HG03469 (cell line): ENCODE results near the gene PCNX4.
A peak's percentile ranks its signal among the peaks of the same experiment; 100 is the strongest.

Experiments
- ATAC-seq: cut with Tn5 transposase; IDR thresholded peaks from one replicate; pipeline ENCODE4 v1.9.1; 2021; ENCODE audit warnings: mild to moderate bottlenecking, moderate library complexity, moderate number of reproducible peaks; ENCODE audit not compliant: unreplicated experiment

Gene PCNX4

GRCh38 chr14:60204104-60204842 is 112.5 kb downstream of the PCNX4 start:
- ATAC-seq, result peak; percentile 74

DNA sequence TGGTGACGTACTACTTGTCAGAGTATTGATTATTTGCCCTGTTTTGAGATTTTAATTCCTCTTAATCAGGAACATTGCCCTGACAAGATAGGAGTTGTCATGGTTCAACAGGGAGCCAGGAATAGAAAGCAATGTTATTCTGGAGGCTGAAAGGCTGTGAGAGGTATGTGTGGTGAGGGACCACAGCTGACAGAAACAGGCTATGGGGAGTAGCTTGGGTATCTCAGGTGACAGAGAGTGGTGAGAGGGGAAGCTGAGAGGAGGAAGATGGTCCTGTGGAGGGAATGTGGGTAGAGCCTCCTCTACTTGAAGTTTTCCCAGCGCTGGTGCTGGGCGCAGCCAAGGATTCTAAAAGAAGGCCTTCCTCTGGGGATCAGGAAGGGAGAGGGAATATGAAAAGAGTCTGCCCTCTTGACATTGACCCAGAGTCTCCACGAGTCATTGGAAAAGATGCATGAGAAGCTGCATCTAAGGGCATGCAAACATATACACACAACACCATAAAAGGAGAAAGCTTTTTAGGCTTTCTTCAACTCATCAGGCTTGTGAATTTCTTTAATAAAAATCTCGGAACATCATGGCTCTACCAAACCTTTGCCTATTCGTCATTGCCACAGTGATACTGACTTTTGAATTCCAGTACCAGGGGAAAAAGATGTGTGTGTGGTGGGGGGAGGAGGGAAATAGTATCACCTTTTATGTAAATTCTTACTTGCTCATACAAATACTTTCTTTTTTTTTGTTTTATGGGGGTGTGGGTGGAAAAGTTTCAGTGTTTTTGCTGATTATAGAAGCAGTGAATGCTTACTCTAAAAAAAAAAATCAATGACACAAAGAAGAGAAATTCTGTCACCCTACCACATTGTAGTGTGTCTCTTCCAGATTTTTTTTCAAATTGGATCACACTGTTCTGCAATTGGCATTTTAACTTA is 113.4 kb downstream of the PCNX4 start:
- ATAC-seq, result peak; percentile 35

DNA sequence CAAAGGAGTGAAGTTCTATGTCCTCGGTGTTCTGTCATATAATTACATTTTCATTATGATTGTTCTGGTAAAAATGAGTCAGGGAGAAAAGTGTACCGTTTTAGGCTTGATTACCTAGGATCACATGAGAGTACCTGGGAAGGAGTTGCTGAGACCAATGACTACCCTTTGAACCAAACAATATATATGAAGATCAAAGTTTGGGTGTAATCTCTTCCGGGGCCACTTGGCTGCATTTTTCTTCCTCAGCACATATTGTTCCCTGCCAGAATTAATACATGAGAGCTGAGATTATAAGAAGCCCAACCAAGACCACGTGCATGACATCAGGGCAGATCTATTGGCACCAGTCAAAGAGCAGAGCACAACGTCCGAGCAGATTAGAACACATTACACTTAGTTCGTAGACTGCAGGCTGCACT is 114.5 kb downstream of the PCNX4 start:
- ATAC-seq, result no peak

DNA sequence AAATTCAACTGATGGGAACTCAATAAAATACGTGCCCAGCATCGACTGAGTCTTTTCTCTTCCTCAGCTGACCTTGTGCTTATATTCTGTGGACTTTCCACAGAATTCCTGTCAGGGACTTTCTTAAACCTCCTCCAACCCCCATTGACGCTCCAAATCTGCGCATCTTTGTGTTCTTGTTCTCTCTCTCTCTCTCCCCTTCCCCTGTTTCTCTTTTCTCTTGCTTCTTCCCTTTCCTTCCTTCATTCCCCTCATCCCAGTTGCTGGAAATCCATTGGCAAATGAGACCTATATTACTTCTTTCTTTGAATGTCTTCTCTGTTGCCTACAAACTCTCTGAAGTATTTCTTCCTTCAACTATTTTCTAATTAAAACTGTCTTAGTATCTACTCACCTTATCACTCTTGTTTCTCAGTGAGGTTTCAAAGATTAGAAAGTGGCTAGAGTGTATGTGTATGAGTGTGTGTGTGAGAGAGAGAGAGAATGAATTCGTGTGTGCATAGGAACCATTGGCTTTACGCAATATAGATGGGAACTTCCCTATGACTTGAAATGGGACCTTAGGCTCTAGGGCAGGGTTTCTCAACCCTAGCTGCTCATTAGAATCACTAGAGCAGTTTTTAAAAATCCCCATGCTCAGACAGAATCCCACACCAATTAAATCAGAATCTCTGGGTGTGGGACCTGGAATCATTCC is 115.3 kb downstream of the PCNX4 start:
- no peak for ATAC-seq

GRCh38 chr14:60210703-60211102 is 119.0 kb downstream of the PCNX4 start:
- no peak for ATAC-seq

DNA sequence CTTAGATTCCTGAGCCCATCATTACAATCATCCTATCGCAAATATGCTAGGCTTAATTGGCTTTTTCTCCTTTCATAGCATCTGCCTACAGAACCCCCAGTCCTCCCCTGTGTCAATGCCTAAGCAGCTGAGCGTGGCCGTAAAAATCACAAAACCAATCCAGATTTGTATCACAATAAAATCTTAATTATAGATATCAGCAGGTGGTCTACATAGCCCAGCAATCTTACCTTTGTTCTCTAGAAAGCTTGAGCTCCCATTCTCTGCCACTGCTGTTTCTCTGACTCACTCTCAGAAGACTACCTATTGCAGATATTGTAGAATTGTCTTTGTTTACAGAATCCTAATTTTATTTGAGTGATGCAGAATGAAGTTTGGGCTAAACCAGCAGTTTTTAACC is 119.4 kb downstream of the PCNX4 start:
- ATAC-seq, result no peak

- peak; percentile 91 for ATAC-seq
Measured at GRCh38 chr14:60212503-60213371, 121.0 kb downstream of the PCNX4 start.

- no peak for ATAC-seq
Measured at GRCh38 chr14:60214003-60214402, 122.3 kb downstream of the PCNX4 start.

- ATAC-seq, result no peak
Measured at GRCh38 chr14:60214415-60215126, 122.8 kb downstream of the PCNX4 start.

DNA sequence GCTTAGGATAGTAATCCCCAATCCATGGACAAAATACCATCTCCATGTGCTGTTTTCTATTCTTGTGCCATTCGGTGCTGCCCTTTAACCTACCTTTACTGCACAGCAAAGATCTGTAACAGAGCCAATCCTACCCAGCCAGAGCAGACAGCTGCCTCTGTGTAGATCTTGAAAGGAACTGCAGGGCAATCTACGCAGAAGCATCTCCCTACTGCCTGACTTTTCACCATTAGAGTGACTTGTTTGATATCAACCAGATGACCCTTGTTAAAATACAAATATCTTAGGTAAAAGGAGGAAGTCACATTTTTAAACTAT is 123.4 kb downstream of the PCNX4 start:
- ATAC-seq, result no peak

DNA sequence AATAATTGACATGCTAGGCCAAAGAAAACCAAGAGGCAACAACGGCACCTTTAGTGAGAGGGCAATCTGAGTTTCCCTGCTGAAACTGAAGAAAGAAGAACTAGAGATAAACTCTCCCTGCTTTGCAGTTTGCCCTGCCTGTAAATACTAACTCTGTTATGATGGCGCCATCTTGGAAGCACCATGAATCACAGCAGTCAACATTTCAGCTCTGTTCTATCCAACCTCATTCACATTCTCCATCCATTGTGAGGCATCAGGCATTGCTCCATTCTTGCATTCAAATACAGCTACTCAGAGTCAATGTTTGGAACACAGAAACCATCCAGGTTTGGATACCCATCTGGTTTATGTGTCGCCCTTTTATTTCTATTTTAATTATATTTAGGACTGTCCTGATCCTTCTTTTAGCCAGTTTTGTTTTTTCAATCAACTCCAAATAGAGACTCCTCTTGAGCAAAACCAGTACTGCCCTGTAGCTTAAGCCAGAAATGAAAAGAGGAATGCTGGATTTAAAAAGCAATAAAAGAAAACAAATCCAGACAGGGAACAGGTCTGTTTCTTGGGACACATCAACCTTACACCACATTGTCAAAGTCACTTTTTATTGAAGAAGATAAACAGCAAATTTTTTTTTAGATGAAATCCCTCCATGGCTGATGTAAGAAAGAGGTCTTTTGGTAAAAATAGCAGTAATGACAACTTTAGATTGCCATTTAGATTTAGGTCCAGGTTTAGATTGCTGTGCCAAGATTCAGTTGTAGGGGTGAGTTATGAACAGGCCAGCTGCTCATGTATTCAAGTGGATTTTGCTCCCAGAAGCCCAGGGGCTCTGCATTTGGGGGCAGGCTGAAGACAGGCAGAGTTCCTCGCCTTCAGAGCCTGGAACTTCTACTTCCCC is 124.0 kb downstream of the PCNX4 start:
- no peak for ATAC-seq

- no peak for ATAC-seq
Measured at GRCh38 chr14:60217713-60218112, 126.0 kb downstream of the PCNX4 start.
